C4-2B (cell line): ENCODE results near the gene LRRC73.

Experiments
- ZFX ChIP-seq: fragments of 450-650 bp; IDR thresholded peaks from 2 replicates; pipeline ENCODE4 v1.6.1; 2017
- TF ChIP-seq, protein P1 (sequence below): fragments of 450-650 bp; conservative IDR thresholded peaks from 2 replicates; pipeline ENCODE4 v1.5.1; 2017; ENCODE audit warnings: mild to moderate bottlenecking

DNA sequence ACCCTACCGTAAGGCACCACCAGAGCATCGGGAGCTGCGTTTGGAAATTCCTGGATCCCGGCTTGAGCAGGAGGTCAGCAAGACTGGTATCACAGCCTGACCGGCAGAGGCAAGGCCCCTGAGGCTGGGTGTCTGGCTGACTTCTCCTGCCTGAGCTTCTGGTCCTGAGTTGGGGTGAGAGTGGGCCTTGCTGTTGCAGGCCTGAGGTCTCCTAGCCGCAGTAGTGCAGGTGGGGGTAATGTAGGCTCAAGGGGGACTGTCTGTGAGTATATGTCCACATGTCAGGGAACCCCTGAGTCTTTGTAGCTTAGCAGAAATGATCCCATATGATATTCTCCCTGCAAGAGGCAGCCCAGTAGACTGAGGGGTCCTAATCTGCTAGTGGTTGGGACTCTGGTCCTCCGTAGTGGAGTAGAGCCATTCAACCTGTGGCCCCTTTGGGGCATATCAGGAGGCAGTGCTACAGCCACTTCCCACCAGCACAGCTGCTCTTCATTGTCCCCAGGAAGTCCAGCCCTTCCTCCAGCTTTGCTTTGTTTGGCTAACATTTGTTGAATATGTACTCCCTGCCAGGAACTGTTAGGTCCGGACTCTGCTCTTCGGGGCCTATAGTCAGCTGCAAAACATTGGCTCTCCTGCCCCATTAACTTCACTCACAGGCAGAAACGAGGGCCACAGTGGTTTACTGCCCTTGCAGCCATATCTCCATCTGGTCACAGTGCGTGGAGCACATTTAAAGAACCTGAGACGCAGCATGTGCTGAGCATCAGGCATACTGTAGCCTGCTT is 10.9 kb downstream of the LRRC73 start:
- TF ChIP-seq, protein P1, sequence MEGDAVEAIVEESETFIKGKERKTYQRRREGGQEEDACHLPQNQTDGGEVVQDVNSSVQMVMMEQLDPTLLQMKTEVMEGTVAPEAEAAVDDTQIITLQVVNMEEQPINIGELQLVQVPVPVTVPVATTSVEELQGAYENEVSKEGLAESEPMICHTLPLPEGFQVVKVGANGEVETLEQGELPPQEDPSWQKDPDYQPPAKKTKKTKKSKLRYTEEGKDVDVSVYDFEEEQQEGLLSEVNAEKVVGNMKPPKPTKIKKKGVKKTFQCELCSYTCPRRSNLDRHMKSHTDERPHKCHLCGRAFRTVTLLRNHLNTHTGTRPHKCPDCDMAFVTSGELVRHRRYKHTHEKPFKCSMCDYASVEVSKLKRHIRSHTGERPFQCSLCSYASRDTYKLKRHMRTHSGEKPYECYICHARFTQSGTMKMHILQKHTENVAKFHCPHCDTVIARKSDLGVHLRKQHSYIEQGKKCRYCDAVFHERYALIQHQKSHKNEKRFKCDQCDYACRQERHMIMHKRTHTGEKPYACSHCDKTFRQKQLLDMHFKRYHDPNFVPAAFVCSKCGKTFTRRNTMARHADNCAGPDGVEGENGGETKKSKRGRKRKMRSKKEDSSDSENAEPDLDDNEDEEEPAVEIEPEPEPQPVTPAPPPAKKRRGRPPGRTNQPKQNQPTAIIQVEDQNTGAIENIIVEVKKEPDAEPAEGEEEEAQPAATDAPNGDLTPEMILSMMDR, result no peak
- no peak for TF ChIP-seq ZFX
